ENCODE measurements around the gene SPOCK1.

Gene SPOCK1

GRCh38 chr5:137142764-137143605 lies 356.1 kb downstream of the SPOCK1 start:
- no peak for DNase-seq

- no peak for DNase-seq
These were observed 356.8 kb downstream of the SPOCK1 start for GRCh38 chr5:137142346-137142745.

GRCh38 chr5:137141779-137142178 lies 357.3 kb downstream of the SPOCK1 start:
- peak in 1 of 2 experiments; percentile 15 for DNase-seq

GRCh38 chr5:137136991-137137632 lies 362.0 kb downstream of the SPOCK1 start:
- DNase-seq: no peak

DNA sequence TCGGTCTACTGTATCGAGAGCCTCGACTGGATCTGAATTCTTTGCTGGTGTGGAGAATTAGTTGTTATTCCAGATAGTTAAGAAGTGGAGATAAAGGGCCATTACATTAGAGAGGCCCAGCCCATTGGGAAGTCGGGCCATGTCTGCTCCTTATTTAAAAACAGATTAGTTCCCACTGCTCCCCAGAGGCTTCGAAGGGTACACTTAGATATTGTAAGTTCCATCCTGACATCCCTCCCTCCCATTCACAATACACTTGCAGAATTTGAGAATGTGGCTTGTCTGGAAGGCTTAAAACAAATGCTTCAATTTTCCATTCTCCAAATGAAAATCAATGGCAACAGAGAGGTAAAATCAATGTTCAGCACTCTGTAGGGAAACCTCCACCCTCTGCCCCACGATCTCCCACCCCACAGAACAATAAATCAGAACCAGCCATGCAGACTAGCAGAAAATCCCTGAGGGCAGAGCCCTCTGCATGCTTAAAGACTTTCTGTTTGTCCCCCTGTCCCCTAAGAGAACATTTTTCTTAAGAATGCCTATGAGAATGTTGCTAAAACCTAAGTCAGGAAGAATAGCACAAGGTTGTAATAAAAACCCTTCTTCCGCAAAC lies 364.1 kb downstream of the SPOCK1 start:
- no peak for DNase-seq

- DNase-seq: no peak
These were observed 369.0 kb downstream of the SPOCK1 start for GRCh38 chr5:137129886-137130680.

DNA sequence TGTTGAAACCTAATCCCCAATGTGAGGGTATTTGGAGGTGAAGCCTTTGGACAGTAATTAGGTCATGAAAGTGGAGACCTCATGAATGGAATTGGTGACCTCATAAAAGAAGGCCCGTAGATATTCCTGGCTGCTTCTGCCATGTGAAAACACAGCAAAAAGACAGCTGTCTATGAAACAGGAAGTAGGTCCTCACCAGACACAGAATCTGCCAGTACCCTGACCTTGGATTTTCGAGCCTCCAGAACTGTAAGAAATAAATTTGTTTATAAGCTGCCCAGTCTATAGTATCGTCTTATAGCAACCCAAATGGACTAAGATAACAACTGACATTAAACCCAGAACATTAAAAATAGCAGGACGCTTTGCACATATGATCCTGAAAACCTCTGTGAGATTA lies 371.1 kb downstream of the SPOCK1 start:
- no peak for DNase-seq

DNA sequence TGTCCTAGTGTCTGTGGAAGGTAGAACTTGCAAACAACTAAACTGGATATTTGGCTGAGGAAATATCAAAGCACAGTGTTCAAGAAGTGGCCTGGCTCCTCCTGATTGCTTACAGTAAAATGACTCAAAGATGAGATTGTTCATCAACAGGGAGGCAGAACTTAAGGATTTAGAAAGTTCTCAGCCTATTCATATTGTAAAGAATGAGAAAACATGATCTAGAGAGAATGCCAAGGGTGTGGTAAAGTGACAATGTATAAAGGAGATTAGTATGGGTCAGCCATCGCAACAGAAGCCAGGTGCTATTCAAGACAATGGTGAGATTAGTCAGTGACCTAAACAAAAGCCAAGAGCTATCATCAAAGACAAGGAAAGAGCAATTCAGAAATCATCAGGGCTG lies 372.3 kb downstream of the SPOCK1 start:
- DNase-seq: no peak

- DNase-seq: no peak
These were observed 376.6 kb downstream of the SPOCK1 start for GRCh38 chr5:137122558-137122957.

DNA sequence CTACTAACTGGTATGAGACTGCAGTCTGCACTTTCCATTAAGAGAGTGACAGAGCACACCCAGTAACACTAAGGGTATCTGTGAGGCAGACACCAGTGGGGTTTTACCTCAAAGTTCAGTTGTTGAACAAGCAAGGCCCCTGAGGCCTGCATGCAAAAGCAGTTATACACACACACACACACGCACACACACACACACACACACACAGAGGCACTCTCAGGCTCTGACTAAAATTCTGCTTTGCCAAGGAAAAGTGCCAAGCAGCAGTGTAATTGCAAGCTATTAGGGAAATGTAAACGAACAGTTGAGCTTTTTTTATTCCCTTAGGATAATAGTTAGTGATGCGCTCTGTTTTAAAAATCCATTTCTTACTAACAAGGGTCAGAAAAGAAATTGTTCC lies 377.1 kb downstream of the SPOCK1 start:
- DNase-seq: no peak

GRCh38 chr5:137119321-137119720 lies 379.8 kb downstream of the SPOCK1 start:
- DNase-seq: peak in 1 of 2 experiments; percentile 17

DNA sequence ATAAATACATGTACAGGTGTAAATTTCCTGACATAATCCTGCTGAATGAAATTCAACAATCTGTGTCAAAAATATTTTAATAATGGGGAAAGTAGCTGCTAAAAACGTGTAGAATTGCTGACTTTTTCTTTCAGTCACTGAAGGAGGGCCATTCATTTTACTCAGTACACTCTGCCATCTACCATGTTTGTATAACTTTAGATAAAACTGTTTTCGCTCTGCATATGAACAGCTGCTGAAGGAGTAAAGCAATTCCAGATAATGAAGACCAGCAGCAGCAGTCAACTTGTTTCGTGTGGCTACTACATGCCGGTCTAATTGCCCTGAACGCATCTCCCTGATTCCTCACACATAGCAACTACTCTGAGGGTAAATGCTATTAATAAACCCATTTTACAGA lies 380.5 kb downstream of the SPOCK1 start:
- DNase-seq: no peak

GRCh38 chr5:137115152-137115551 lies 384.0 kb downstream of the SPOCK1 start:
- no peak for DNase-seq

- DNase-seq: no peak
These were observed 384.6 kb downstream of the SPOCK1 start for GRCh38 chr5:137114529-137114928.

DNA sequence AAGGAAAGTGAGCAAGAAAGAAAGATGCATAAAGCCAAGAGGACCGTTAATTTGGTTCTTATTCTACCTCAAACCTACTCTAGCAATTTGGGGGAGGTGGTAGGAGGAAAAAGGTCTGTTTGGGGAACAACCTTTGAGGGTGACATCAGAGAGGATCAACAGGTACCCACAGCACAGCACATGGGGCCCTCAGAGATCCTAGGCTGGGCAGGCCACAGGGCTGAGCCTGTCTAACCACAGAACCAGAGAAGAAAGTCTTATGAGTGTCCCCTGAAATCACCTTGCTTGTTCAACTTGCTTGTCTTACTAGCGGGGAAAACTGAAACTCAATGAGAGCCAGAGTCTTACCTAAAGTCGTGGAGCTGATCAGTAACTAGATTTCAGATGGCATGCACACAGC lies 385.2 kb downstream of the SPOCK1 start:
- DNase-seq: no peak

GRCh38 chr5:137113161-137113560 lies 386.0 kb downstream of the SPOCK1 start:
- no peak for DNase-seq

GRCh38 chr5:137105351-137106035 lies 393.6 kb downstream of the SPOCK1 start:
- no peak for DNase-seq

- no peak for DNase-seq
These were observed 397.6 kb downstream of the SPOCK1 start for GRCh38 chr5:137101544-137101943.

- no peak for DNase-seq
These were observed 399.5 kb downstream of the SPOCK1 start for GRCh38 chr5:137099651-137100050.

DNA sequence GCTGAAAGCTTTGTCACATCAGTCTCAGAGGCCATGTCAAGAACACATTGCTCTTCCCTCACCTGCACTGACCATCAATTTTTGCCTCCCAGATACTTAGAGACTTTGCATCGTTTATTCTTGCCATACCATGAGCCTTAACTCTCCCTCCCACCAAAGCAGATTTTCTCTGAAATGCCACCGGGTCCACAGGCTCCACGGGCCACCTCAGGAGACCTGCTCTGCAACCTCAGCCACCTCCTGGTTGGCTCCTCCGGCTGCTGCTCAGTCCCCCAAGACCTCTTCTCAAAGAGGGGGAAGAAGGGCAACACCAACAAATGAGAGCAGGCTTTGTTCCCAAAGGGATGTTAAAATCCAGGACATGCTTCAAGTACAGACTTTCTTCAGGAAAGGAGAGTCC lies 400.5 kb downstream of the SPOCK1 start:
- DNase-seq: no peak

- no peak for DNase-seq
These were observed 400.9 kb downstream of the SPOCK1 start for GRCh38 chr5:137098238-137098637.

GRCh38 chr5:137097203-137097602 lies 401.9 kb downstream of the SPOCK1 start:
- no peak for DNase-seq

Measured in NCI-H1930 (cell line).